ENCODE measurements around the gene PAXX.

PAXX gene

DNA sequence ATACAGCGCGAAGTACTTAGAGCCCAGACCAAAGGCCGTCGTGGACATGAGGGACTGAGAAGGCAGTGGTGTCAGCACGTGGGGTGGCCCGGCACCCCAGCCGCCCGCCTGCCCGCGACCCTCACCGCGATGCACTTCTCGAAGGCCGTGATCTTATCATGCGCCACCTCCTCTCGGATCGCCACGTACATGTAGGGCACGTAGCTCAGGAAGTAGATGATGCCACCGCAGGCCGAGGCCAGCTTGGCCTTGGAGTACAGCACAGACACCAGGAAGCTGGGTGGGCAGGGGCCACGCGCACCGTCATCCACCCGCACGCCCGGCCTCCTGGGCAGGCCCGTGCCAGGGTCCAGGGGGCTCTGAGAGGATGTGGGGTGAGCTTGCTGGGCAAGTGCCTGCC, 24.8 kb downstream of the PAXX start:
- H3K27ac Mint-ChIP-seq = no peak overlapping the region
- no peaks in the 10 kb centered on the region for H3K9me3 Mint-ChIP-seq
- H3K4me3 Mint-ChIP-seq = no peak overlapping the region
- H3K36me3 Mint-ChIP-seq (ENCODE audit: low read depth) = peaks cover 8% of the 10 kb centered on the region
- TF ChIP-seq, protein P1, sequence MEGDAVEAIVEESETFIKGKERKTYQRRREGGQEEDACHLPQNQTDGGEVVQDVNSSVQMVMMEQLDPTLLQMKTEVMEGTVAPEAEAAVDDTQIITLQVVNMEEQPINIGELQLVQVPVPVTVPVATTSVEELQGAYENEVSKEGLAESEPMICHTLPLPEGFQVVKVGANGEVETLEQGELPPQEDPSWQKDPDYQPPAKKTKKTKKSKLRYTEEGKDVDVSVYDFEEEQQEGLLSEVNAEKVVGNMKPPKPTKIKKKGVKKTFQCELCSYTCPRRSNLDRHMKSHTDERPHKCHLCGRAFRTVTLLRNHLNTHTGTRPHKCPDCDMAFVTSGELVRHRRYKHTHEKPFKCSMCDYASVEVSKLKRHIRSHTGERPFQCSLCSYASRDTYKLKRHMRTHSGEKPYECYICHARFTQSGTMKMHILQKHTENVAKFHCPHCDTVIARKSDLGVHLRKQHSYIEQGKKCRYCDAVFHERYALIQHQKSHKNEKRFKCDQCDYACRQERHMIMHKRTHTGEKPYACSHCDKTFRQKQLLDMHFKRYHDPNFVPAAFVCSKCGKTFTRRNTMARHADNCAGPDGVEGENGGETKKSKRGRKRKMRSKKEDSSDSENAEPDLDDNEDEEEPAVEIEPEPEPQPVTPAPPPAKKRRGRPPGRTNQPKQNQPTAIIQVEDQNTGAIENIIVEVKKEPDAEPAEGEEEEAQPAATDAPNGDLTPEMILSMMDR (IDR thresholded peaks at IDR 0.05; ENCODE audit: unreplicated experiment in 3 of 3) = no peak
- no peaks in the 10 kb centered on the region for H3K4me1 Mint-ChIP-seq
- H3K27me3 Mint-ChIP-seq (ENCODE audit: low read depth) = no peaks in the 10 kb centered on the region

DNA sequence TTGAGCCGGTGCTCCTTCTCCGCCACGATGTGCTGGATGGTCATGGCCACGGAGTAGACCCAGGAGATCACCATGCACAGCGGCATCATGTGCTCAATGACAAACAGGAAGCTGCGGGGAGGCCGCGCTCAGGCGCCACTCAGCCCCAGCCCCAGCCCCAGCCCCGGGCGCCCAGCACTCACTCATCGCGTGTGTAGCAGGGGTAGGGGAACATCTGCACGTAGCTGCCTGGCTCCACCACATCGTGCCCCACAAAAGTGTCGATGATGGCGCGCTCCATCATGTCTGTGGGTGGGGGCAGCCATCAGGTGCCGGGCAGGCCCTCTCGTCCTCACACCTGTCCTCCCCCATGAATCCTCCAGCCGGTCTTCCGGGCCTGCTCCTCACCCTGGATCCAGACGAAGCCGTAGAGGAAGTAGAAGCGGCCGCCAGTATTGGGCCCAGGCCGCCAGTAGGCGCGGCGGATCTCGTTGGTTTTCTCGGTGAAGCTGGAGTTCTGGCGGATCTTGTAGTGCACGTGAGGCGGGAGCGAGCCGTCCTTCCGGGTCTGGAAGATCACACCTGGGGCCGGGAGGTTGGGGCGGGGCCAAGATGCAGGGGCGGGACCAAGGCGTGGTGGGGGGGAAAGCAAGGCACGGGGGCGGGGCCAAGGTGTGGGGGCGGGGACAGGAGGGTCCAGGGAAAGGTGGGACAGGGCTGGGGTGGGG, 25.7 kb downstream of the PAXX start:
- Mint-ChIP-seq H3K4me3 (no peak overlapping the region), H3K36me3 (ENCODE audit: low read depth) (peaks cover 8% of the 10 kb centered on the region), H3K4me1 (no peaks in the 10 kb centered on the region), H3K27ac (no peak overlapping the region), H3K9me3 (no peaks in the 10 kb centered on the region), H3K27me3 (ENCODE audit: low read depth) (no peaks in the 10 kb centered on the region)
- TF ChIP-seq, protein P1 (IDR thresholded peaks at IDR 0.05; ENCODE audit: unreplicated experiment in 3 of 3) = no peak

DNA sequence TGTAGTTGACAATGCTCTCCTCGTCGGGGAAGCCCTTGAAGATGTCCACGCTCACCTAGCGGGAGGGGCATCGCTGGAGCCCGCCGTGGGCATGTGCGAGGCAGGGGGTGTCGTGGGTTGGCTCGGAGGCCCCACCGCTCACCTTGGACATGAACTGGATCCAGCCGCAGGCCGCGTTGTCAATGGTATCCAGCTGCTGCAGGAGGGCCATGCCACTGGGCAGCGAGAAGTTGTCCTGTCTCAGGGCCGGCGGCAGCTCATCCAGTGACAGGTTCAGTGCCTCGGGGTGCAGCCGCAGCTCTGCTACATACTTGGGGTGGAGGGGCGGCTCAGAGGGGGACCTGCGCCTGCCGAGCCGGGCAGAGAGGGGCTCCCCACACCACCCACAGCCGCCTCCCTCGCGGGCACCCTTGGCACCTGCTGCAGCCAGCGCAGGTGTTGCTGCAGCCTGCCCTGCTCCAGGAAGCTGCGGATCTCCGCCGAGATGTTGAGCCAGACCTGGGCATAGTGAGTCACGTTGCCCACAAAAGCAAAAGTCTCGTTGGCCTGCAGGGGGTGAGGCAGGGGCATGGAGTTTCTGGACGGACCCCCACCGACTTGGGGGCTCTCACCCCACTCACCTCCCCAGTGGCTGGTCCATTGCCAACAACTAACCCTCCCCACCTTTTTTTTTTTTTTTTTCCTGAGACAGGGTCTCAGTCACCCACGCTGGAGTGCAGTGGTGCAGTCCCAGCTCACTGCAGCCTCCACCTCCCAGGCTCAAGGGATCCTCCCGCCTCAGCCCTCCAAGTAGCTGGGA, 26.7 kb downstream of the PAXX start:
- Mint-ChIP-seq H3K4me1 (no peaks in the 10 kb centered on the region), H3K27me3 (ENCODE audit: low read depth) (no peaks in the 10 kb centered on the region), H3K4me3 (no peak overlapping the region), H3K27ac (no peak overlapping the region), H3K9me3 (no peaks in the 10 kb centered on the region), H3K36me3 (ENCODE audit: low read depth) (peaks cover 8% of the 10 kb centered on the region)
- TF ChIP-seq, protein P1 (IDR thresholded peaks at IDR 0.05; ENCODE audit: unreplicated experiment in 3 of 3) = no peak

DNA sequence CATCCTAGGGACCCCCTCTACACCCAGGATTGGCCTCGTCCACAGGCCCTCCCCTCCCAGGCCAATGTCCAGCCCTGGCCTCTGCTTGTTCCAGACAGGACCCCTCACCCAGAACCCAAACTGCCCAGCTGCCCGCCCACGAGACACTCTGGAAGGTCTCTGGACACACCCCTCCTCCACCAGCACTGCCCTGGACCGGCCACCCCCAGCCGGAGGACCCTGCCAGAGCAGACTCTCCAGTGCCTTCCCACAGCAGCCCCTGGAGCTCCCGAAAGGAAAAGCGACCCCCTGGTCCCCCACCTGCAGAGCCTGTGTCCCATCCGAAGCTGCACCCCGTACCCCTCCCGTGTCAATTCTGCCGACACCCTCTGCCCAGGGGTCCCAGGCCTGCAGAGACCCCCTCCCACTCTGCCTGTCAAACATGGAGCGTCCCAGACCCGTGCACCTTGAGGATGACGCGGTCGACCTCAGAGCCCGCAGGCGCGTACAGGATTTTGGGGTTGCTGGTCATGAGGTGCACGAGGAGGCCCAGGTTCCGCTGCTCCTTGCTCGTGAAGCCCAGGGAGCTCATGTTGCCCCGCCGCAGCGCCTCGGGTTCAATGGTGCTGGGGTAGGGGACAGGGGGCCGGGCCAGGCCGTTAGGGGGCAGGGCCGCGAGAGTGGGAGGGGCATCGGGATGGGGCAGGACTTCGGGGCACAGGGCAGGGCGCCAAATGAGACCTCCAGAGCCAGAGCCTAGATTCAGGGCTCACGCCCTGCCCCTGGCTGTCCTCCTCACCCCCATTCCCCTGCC, 27.9 kb downstream of the PAXX start:
- TF ChIP-seq, protein P1 (IDR thresholded peaks at IDR 0.05; ENCODE audit: unreplicated experiment in 3 of 3) = no peak
- no peaks in the 10 kb centered on the region for H3K4me1 Mint-ChIP-seq
- no peaks in the 10 kb centered on the region for H3K27me3 Mint-ChIP-seq (ENCODE audit: low read depth)
- no peaks in the 10 kb centered on the region for H3K9me3 Mint-ChIP-seq
- H3K27ac Mint-ChIP-seq = no peak overlapping the region
- H3K36me3 Mint-ChIP-seq (ENCODE audit: low read depth) = peaks cover 8% of the 10 kb centered on the region
- no peak overlapping the region for H3K4me3 Mint-ChIP-seq

DNA sequence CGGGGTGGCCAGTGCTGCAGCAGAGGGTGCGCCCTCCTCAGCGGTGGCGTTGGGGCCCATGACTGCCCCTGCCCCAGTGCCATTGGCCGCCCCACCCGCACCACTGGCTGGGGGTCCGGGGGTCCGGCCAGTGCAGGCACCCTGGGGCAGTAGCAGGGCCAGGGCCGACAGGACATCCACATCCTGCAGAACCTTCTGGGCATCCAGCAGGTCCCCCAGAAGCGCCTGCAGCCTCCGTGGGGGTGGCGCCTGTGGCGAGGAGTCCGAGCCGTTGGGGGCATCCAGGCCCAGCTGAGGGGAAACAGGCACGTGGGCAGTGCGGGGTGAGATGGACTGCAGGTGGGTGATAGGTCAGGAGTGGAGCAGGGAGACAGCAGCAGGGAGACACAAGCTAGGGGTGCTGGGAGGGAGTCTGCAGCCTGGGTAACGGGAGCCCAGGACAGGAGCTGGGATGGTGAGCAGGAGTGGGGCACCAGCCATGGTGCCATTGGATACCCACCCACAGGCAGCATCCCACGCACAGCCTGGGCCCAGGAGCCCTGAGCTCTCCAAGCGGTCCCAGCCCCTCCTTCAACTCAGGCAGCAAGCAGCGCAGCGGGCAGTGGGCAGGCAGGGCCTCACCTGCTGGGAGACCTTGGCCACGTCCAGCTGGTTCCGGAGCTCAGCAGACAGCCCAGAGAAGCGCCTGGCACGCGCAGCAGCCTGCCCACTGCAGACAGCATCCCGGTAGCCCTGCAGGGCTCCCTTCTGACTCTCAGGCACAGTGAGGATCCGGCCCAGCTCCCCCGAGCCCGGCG, 28.7 kb downstream of the PAXX start:
- H3K4me1 Mint-ChIP-seq = no peaks in the 10 kb centered on the region
- no peaks in the 10 kb centered on the region for H3K27me3 Mint-ChIP-seq (ENCODE audit: low read depth)
- H3K27ac Mint-ChIP-seq = no peak overlapping the region
- H3K9me3 Mint-ChIP-seq = no peaks in the 10 kb centered on the region
- no peak overlapping the region for H3K4me3 Mint-ChIP-seq
- TF ChIP-seq, protein P1 (IDR thresholded peaks at IDR 0.05; ENCODE audit: unreplicated experiment in 3 of 3) = no peak
- peaks cover 5% of the 10 kb centered on the region for H3K36me3 Mint-ChIP-seq (ENCODE audit: low read depth)
